Loucy (cell line): ENCODE data around the gene NSD2.

ENCODE experiments used
- CTCF ChIP-seq: fragments of 200-600 bp; sonication (generic); conservative IDR thresholded peaks from 2 replicates; pipeline ENCODE4 v1.5.1; 2014; ENCODE audit warnings: mild to moderate bottlenecking, antibody characterized with exemption, low read length
- EZH2phosphoT487 ChIP-seq: fragments of 200-600 bp; IDR thresholded peaks from 2 replicates; pipeline ENCODE4 v1.6.1; 2018; ENCODE audit warnings: antibody characterized with exemption, mild to moderate bottlenecking, moderate library complexity, borderline replicate concordance

GRCh38 chr4:1873776-1874175 is 2.6 kb downstream of the NSD2 start:
- no peak for TF ChIP-seq CTCF
- no peak for TF ChIP-seq EZH2phosphoT487
